K562 (cell line): ENCODE results near the gene CRADD.

Experiments used
- BRCA1 ChIP-seq, 2 experiments: fragments of 450-650 bp in 1 of 2; sonication (generic) in 1 of 2; formaldehyde crosslinking in 1 of 2; IDR thresholded peaks; 2 replicates each; pipeline versions ENCODE4 v1.5.0 to v1.6.1; 2017 to 2020; ENCODE audit warnings: mild to moderate bottlenecking in 1 of 2, missing genetic modification reagents in 1 of 2
- BRD4 ChIP-seq: fragments of 200-600 bp; sonication (generic); IDR thresholded peaks from 2 replicates; pipeline ENCODE4 v1.6.1; 2017; ENCODE audit warnings: inconsistent platforms
- CHD2 ChIP-seq: IDR thresholded peaks from 2 replicates; pipeline ENCODE4 v1.6.1; 2011; ENCODE audit warnings: low read depth, low read length
- CTCF ChIP-seq, 3 experiments: IDR thresholded peaks in 2 of 3; conservative IDR thresholded peaks in 1 of 3; 2 replicates each; pipeline ENCODE4 v1.5.1; 2011 to 2012; ENCODE audit warnings: low read length in 3 of 3, mild to moderate bottlenecking in 3 of 3, control low read depth in 2 of 3, improper control_type of control experiment in 1 of 3, inconsistent platforms in 1 of 3, low read depth in 1 of 3, mixed read lengths in 1 of 3, moderate library complexity in 1 of 3; ENCODE audit not compliant: insufficient read depth in 2 of 3
- HES1 ChIP-seq: fragments of 450-650 bp; IDR thresholded peaks from 2 replicates; pipeline ENCODE4 v1.6.1; 2016; ENCODE audit warnings: low read depth, mild to moderate bottlenecking, moderate library complexity
- HINFP ChIP-seq: fragments of 450-650 bp; conservative IDR thresholded peaks from 2 replicates; pipeline ENCODE4 v1.6.1; 2016; ENCODE audit warnings: missing genetic modification characterization, low read depth, mild to moderate bottlenecking, control low read depth, missing compliant biosample characterization
- PRDM10 ChIP-seq: fragments of 450-650 bp; IDR thresholded peaks from 2 replicates; pipeline ENCODE4 v1.6.1; 2018; ENCODE audit not compliant: partially characterized antibody
- TBP ChIP-seq: optimal IDR thresholded peaks from 2 replicates; pipeline ENCODE3; 2011; ENCODE audit warnings: low read depth, low read length, improper control_type of control experiment
- TCFL5 ChIP-seq: fragments of 250-450 bp; sonication (Bioruptor Pico); conservative IDR thresholded peaks from 2 replicates; pipeline ENCODE4 v1.6.1; 2021; ENCODE audit warnings: mild to moderate bottlenecking, moderate library complexity, matching md5 sums
- ZBTB34 ChIP-seq: fragments of 250-450 bp; sonication (Bioruptor Pico); IDR thresholded peaks from 2 replicates; pipeline ENCODE4 v1.8.0; 2021; ENCODE audit warnings: mild to moderate bottlenecking, moderate library complexity

- no peak for TF ChIP-seq TCFL5 (CRISPR knock-in tag)
- TF ChIP-seq PRDM10: no peak
- no peak for TF ChIP-seq BRD4
- TF ChIP-seq BRCA1 (IDR thresholded peaks at IDR 0.05): no peak
- TF ChIP-seq BRCA1 (CRISPR knock-in tag; IDR thresholded peaks at IDR 0.05): no peak
- peak; percentile 73 for TF ChIP-seq CHD2
- TF ChIP-seq HES1: no peak
- no peak for TF ChIP-seq HINFP
- TF ChIP-seq TBP: no peak
- no peak for TF ChIP-seq CTCF (IDR thresholded peaks at IDR 0.05 in 2 of 3, conservative IDR thresholded peaks at IDR 0.05 in 1 of 3; ENCODE audit: insufficient read depth in 2 of 3, low read depth in 1 of 3, low read length in 3 of 3)
- no peak for TF ChIP-seq ZBTB34 (CRISPR knock-in tag)
These were observed 96.1 kb downstream of the CRADD start for GRCh38 chr12:93773122-93773871.
